ENCODE measurements around the gene GNE.
"Not testable (repeated sequence)": the region's sequence is repeated elsewhere in the genome, so short reads cannot be mapped to it uniquely, and the experiment has no call there.

Gene GNE

DNA sequence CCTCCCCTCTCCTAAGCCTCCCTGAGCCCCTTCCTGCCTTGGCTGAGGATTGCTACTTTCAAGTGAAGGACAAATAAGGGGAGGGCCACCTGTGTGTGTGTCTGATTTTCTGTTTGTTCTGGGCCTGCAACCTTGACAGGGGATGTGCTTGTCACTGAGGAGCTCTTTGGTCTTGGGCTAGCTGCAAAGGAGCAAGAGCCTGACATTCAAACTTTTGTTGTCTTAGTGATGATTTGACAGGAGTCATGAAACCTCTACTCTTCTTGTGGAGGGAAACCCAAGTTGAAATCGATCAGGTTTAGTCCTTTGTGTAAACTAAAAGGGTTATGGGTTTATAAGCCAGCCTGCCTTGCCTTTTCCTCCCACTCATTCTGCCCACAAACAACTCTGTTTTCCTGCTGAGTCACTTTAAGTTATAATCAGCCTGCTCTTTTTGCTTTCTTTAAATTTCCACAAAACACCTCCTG lies 50.7 kb downstream of the GNE start:
- DNase-seq = no peak

DNA sequence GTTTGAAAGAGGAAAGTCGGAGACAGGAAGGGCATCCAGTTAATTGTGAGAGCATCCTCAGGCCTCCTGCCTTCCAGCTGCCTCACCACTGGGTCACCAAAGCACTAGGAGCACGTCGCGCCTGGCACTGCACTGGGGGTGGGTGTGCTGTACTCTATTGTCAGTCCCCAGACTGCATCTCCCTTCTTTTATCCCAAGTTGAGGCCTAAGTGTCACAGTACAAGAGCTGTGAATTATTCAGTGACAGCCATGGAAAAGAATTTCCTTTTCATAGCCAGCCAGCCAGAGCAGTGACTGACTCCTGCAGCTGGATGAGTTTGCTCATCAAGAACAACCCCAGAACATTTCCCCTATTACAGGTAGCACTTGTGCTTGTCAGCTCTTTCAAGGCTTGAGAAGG lies 51.2 kb downstream of the GNE start:
- no peak for DNase-seq

- DNase-seq = no peak
Measured at GRCh38 chr9:36204906-36205547, 53.2 kb downstream of the GNE start.

DNA sequence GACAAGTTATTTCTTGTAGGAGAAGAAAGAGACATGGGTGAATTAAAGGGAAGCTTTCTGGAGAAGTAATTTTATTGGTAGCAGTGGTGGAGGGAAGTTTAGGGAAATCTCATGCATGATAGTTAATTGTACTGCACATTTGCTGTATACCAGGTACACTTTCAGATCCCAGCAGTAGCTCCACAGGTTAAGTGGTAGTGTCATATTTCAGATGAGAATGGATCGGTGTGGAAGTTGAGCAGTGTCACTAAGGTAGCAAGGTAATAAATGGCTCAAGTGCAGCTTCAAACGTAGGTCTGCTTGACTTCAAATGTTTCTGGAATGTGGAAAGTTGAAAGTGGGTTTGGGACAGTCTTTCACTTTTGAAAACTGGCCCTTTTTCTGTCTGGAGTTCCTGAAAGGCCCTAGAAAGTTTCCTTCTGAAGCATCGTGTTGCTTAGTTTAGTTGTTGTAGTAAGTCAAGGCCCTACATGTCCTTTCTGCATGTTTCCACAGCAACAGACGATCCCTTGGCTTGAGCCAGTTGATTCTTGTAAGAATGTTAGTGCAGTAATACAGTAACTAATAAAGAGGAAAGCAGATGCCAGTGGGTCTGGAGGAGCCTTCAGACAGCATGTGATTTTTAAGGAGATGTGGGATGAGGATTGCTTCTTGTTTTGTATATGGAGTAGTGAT lies 63.8 kb downstream of the GNE start:
- no peak for DNase-seq

DNA sequence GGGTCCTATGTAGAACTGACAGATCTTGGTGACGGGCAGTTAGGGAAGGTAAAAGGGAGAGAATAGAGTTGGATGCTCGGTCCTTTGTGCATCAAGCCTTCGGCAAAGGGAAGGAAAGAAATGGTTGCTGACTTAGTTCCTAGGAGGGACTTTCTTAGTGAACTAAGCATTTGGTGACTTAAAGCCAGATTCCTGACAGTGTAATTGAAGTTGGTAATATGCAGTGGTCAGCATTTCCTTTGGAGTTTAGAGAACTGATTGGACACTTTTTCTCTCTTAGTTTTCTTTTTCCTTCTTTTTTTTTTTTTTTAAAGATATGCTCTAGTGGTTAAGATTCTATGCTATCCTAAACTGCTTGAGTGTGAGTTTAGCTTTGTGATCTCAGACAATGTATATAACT lies 65.2 kb downstream of the GNE start:
- DNase-seq = no peak

GRCh38 chr9:36192196-36192595 lies 66.1 kb downstream of the GNE start:
- DNase-seq = no peak

- no peak for DNase-seq
Measured at GRCh38 chr9:36191686-36192085, 66.6 kb downstream of the GNE start.

DNA sequence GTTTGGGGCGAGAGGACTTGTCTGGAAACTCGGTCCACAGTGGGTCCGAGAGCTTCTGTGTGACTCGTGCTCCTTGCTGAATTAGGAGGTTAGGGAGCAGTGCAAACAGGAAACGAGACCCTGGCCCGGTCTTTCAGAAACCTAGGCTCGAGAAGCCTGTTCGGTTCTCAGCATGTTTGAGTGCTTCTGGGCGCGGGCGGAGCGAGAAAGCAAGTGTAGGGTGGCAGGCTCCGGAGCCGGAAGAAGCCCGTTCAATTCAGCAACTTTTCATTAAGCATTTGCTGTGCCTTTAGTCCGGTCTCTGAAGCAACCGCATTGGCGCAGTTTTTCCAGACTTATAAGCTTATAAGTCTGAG lies 67.0 kb downstream of the GNE start:
- peak; percentile 15 to 56 (median 31) for DNase-seq

- DNase-seq = peak; percentile 86 to 98 (median 94)
Measured at GRCh38 chr9:36190388-36191289, 67.6 kb downstream of the GNE start, which contains the start of gene CLTA. TSS of gene CLTA (plus strand) at chr9:36190921. CDS start at chr9:36191057, 136 bp downstream.

GRCh38 chr9:36189976-36190375 lies 68.3 kb downstream of the GNE start:
- DNase-seq = no peak

DNA sequence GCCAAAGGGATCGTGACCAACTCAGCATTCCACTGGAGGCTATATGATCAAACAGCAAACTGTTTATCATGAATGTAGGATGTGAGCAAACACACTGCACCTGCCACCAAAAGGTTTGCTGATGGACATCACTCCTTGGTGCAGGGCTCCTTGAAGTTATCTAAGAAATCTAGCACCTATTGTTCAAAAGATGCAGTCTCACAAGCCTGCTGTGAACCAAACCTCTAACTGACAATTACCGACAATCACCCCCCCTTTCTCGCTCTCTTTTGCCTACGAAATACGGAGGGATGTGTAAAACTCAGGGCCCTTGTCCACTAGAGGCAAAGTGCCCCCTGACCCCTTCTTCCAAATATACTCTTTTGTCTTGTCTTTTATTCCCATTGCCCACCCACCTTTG lies 70.0 kb downstream of the GNE start:
- no peak for DNase-seq

DNA sequence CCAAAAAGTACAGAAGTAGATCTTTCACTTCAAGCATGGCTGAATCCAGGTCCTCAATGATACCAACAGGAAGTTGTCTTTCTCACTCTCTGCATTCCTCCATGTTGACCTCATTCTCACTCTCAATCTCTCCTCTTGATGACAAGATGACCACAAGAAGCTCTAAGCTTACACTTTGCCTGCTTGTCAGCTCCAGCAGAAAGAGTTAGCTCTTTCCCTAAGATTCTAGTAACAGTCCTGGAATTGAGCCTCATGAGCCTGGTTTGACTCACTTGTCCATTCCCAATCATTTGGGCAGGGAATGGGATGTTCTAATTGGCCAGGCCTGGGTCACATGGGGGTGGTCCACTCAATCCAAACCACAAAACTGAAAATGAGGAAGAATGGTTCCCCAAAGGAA lies 70.8 kb downstream of the GNE start:
- DNase-seq = no peak

- DNase-seq = not testable (repeated sequence)
Measured at GRCh38 chr9:36180243-36180642, 78.0 kb downstream of the GNE start.

DNA sequence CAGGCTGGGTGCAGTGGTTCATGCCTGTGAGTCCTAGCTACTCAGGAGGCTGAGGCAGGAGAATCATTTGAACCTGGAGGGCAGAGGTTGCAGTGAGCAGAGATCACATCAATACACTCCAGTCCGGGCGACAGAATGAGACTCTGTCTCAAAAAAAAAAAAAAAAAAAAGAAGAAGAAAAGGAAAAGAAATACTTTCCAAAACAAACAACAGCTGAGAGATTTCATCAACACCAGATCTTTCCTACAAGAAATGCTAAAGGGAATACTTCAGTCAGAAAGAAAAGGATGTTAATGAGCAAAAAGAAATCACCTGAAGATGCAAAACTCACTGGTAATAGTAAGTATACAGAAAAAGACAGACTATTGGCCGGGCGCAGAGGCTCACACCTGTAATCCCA lies 80.7 kb downstream of the GNE start:
- DNase-seq = no peak

DNA sequence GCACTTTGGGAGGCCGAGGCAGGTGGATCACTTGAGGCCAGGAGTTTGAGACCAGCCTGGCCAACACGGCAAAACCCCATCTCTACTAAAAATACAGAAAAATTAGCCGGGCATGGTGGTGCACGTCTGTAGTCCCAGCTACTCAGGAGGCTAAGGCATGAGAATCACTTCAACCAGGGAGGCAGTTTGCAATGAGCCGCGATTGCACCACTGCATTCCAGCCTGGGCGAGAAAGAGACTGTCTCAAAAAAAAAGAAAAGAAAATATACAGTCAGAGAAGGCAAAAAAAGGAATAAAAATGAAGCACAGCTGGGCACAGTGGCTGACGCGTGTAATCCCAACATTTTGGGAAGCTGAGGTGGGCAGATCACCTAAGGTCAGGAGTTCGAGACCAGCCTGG lies 81.8 kb downstream of the GNE start:
- not testable (repeated sequence) for DNase-seq

DNA sequence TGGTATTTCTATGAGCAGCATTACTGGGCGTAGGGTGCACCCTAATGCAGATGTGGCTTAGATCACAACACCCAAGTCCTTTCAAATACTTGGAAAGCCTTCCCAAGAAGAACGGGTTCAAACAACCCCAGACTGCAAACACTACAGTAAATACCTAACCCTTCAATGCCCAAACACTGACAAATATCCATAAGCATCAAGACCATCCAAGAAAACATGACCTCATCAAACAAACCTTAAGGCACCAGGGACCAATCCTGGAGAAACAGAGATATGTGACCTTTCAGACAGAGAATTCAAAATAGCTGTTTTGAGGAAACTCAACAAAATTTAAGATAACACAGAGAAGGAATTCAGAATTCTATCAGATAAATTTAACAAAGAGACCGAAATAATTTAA lies 83.0 kb downstream of the GNE start:
- not testable (repeated sequence) for DNase-seq

- no peak for DNase-seq
Measured at GRCh38 chr9:36174731-36175130, 83.5 kb downstream of the GNE start.

DNA sequence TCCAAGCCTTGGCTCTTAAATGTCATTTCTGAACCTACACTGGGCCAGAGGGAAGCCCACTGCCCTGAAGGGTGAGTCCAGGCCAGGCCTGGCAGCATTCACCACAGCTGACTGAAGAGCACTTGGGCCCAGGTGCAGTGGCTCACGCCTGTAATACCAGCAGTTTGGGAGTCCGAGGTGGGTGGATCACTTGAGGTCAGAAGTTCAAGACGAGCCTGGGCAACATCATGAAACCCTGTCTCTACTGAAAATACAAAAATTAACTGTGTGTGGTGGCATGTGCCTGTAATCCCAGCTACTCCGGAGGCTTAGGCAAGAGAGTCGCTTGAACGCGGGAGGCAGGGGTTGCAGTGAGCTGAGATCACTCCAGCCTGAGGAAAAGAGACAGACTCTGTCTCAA lies 84.0 kb downstream of the GNE start:
- DNase-seq = no peak

DNA sequence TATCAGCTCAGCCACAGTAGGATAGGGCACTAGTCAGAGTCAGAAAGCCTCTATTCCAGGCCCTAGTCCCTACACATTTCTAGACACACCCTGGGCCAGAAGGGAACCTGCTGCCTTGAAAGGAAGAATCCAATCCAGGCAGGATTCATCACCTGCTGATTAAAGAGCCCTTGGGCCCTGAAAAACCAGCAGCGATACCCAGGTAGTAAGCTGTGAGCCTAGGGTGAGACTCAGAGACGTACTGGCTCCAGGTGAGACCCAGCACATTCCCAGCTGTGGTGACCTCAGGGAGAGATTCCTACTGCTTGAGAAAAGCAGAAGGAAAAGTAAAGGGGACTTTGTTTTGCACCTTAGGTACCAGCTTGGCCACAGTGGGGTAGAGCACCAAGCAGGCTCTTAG lies 84.4 kb downstream of the GNE start:
- DNase-seq = no peak

DNA sequence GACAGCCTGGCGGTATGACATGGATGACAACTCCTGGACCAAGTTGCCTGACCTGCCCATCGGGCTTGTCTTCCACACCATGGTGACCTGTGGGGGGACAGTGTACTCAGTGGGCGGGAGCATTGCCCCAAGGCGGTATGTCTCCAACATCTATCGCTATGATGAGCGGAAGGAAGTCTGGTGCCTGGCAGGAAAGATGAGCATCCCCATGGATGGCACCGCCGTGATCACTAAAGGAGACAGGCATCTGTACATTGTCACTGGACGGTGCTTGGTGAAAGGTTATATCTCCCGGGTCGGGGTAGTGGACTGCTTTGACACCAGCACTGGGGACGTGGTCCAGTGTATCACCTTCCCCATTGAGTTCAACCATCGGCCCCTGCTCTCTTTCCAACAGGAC lies 87.7 kb downstream of the GNE start:
- DNase-seq = no peak

DNA sequence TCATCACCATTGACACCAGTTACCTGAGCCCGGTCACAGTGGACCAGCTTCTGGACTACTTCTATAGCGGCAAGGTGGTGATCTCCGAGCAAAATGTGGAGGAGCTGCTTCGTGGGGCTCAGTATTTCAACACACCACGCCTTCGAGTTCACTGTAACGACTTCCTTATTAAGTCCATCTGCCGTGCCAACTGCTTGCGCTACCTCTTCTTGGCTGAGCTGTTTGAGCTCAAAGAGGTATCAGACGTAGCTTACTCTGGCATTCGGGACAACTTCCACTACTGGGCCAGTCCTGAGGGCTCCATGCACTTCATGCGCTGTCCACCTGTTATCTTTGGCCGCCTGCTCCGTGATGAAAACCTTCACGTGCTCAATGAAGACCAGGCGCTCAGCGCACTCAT lies 88.5 kb downstream of the GNE start:
- no peak for DNase-seq

- no peak for DNase-seq
Measured at GRCh38 chr9:36169166-36169565, 89.1 kb downstream of the GNE start, which contains the start of gene CCIN. TSS of gene CCIN (plus strand) at chr9:36169388. CDS start at chr9:36169503, 115 bp downstream.

- peak; percentile 63 to 82 (median 75) for DNase-seq
Measured at GRCh38 chr9:36166168-36166927, 91.9 kb downstream of the GNE start.

Measured in T-helper 1 cell (primary cell).